GM12873 (cell line): ENCODE data around the gene DDX39A.
A peak's percentile ranks its signal among the peaks of the same experiment; 100 is the strongest.

Experiments used
- CTCF ChIP-seq: IDR thresholded peaks from 2 replicates; pipeline ENCODE4 v1.5.1; 2012; ENCODE audit warnings: low read depth, mild to moderate bottlenecking, moderate library complexity, low read length, control low read depth; ENCODE audit not compliant: insufficient read depth; ENCODE audit errors: missing control alignments

DDX39A gene

DNA sequence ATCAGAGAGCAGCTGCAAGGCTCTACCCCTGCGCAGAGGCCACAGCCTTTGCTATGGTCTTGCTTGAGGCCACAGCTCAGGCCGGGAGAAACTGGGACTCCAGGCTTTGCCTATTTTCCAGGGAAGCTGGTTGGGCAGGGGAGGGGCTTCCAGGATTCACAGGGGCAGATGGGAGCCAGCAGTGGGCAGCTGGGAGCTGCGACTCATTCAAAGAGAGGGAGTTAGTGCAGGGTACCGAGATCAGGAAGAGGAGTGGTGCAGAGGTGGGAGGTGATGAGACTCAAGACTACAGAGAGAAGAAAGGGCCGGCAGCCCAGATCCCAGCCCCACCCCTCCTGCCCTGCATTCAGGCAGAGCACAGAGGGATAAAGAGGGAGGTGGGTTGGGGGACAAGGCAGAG lies 25.8 kb downstream of the DDX39A start:
- no peak for TF ChIP-seq CTCF

- no peak for TF ChIP-seq CTCF
Measured at GRCh38 chr19:14391156-14391821, 27.9 kb downstream of the DDX39A start.

GRCh38 chr19:14390548-14390947 lies 28.6 kb downstream of the DDX39A start:
- TF ChIP-seq CTCF = no peak

- TF ChIP-seq CTCF = peak; percentile 10
Measured at GRCh38 chr19:14385492-14385891, 33.6 kb downstream of the DDX39A start.

DNA sequence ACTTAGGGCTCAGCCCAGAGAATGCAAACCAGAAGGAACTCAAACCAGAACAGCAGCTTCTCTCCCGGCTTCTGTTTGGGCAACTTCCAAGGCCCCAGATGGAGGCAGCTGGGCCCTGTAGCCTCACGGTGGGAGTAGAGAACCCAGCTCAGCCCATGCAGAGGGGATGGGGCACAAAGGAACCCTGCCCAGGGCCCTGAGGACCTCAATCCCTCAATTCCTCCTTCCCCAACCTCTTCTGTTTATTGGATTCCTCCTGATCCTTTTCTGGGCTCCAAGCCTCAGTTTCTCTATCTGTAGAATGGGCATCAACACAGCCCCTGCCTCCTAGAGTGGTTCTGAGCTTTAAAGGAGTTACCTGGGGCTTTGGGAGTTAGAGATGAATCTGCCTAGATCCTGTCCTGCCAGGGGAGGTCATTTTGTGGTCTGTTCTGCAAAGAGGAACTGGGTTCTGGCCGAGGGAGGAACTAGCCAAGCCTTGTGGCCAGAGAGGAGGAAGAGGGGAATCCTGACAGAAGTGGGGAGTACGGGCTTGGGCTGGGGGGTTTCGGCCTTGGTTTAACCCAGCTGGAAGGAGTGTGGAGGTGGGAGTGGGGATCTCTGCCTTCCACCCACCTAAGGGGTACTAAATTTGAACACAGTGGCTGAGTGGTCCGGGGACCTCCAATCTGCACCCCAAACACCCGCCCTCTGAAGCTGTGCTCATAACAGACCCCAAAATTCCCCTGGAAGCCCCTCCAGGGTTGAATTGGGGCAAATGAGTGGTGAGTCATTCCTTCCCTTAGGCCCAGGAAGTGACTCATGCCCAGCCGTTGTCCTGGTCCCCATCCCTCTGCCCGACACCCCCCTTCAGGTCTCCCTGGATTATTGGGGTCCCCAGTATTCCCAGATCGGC lies 35.2 kb downstream of the DDX39A start:
- TF ChIP-seq CTCF = peak; percentile 20

GRCh38 chr19:14381689-14382474 lies 37.3 kb downstream of the DDX39A start:
- peak; percentile 37 for TF ChIP-seq CTCF
